Upper lobe of right lung (tissue), 1 donor: Measurements from ENCODE around the gene C2CD2L. TPM values are rescaled to one million over a fixed set of nuclear protein-coding genes. Genes with fewer than 3 reads are reported as not detected.
A peak's percentile ranks its signal among the peaks of the same experiment; 100 is the strongest.

Experiments used
- ATAC-seq: fragments of 200-7000 bp; cut with Tn5 transposase; one replicate; pipeline ENCODE4 v1.9.1; 2020; ENCODE audit warnings: mild to moderate bottlenecking, moderate library complexity
- DNase-seq: peaks from one replicate; pipeline ENCODE4 v3.0.0-alpha.2; 2020
- H3K27ac ChIP-seq: fragments of 200-600 bp; one replicate; pipeline ENCODE4 v1.8.0; 2022
- H3K27me3 ChIP-seq: fragments of 200-600 bp; one replicate; pipeline ENCODE4 v1.8.0; 2022; ENCODE audit warnings: mild to moderate bottlenecking
- H3K36me3 ChIP-seq: fragments of 200-600 bp; one replicate; pipeline ENCODE4 v1.8.0; 2022
- H3K4me1 ChIP-seq: fragments of 200-600 bp; one replicate; pipeline ENCODE4 v1.8.0; 2022
- H3K4me3 ChIP-seq: fragments of 200-600 bp; one replicate; pipeline ENCODE4 v1.8.0; 2022; ENCODE audit warnings: mild to moderate bottlenecking
- H3K9me3 ChIP-seq: fragments of 200-600 bp; one replicate; pipeline ENCODE4 v1.8.0; 2022
- intact Hi-C: fragments of 100-400 bp; cut with DNase I; formaldehyde crosslinking; loops from one replicate; pipeline ENCODE4 v1.11.0; 2022
- total RNA-seq: library from RNA; stranded (reverse); fragmentation: NEBNext Ultra II Directional; extraction: Animal tissue kit (Norgen Biotek cat#: 25700); gene quantifications from one replicate; pipeline ENCODE4 v1.2.1, GENCODE V29; 2021
- TF ChIP-seq, protein P1 (sequence below): fragments of 200-600 bp; IDR thresholded peaks from one replicate; pipeline ENCODE4 v1.8.0; 2022; ENCODE audit warnings: antibody characterized with exemption
- donor health status: DM: no; HTN: yes; CAD: no; lungs with severe emphysema.

Gene C2CD2L
- total RNA-seq, 1 donor from 2014 or later: 20.3 TPM

DNA sequence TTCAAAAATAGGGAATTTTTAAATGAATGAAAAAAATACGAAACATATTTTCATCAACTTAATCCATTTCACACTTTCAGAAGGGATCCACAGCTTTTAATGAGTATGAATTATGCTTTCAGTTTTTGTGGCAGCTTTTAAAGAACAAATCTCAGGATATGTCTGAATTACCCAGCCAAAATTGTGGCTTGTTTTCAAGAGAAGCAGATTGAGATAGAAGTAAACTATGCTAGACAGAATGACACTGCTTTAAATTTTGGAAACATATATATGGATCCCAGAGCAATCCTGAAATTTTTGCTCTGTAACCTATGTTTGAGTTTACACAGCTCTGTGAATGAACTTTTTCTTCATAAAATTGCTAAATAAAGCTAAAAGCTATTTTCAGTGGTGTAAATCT is 11.8 kb downstream of the C2CD2L start:
- Histone ChIP-seq H3K27ac (no peak overlapping the region), H3K9me3 (no peaks in the 10 kb centered on the region), H3K4me3 (no peak overlapping the region), H3K4me1 (peaks cover 12% of the 10 kb centered on the region), H3K36me3 (peaks cover 31% of the 10 kb centered on the region), H3K27me3 (no peaks in the 10 kb centered on the region)
- ATAC-seq (no peak), DNase-seq (no peak)
- intact Hi-C loops: no loop called here
- TF ChIP-seq, protein P1, sequence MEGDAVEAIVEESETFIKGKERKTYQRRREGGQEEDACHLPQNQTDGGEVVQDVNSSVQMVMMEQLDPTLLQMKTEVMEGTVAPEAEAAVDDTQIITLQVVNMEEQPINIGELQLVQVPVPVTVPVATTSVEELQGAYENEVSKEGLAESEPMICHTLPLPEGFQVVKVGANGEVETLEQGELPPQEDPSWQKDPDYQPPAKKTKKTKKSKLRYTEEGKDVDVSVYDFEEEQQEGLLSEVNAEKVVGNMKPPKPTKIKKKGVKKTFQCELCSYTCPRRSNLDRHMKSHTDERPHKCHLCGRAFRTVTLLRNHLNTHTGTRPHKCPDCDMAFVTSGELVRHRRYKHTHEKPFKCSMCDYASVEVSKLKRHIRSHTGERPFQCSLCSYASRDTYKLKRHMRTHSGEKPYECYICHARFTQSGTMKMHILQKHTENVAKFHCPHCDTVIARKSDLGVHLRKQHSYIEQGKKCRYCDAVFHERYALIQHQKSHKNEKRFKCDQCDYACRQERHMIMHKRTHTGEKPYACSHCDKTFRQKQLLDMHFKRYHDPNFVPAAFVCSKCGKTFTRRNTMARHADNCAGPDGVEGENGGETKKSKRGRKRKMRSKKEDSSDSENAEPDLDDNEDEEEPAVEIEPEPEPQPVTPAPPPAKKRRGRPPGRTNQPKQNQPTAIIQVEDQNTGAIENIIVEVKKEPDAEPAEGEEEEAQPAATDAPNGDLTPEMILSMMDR: no peak

DNA sequence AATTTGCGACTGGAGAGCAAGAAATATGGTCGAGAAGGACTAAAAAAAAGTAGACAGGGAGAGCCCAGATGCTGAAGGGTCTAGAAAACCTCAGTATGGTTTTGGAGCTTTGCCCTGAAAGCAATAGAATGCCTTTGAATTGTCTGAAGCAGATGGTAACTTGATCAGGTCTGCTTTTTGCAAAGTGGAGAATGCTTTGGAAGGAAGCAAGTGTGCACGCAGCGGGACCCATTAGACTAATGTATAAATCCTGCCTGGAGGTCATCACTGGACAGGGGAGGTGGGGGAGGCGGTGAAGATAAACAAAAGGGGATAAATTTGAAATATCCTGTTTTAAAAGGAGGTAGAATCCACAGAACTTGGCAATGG is 13.5 kb downstream of the C2CD2L start:
- ATAC-seq (no peak), DNase-seq (no peak)
- no peaks in the 10 kb centered on the region for H3K27me3 ChIP-seq
- peak overlapping the region; percentile 71 for H3K4me3 ChIP-seq
- TF ChIP-seq, protein P1: no peak
- H3K36me3 ChIP-seq: peaks cover 29% of the 10 kb centered on the region
- H3K4me1 ChIP-seq: peaks cover 12% of the 10 kb centered on the region
- intact Hi-C loops: loop anchor here (2.0 kb wide), 1 partner anchor 14 kb away; the partner anchor contains the start of gene C2CD2L
- no peaks in the 10 kb centered on the region for H3K9me3 ChIP-seq
- peak overlapping the region; percentile 85 for H3K27ac ChIP-seq

DNA sequence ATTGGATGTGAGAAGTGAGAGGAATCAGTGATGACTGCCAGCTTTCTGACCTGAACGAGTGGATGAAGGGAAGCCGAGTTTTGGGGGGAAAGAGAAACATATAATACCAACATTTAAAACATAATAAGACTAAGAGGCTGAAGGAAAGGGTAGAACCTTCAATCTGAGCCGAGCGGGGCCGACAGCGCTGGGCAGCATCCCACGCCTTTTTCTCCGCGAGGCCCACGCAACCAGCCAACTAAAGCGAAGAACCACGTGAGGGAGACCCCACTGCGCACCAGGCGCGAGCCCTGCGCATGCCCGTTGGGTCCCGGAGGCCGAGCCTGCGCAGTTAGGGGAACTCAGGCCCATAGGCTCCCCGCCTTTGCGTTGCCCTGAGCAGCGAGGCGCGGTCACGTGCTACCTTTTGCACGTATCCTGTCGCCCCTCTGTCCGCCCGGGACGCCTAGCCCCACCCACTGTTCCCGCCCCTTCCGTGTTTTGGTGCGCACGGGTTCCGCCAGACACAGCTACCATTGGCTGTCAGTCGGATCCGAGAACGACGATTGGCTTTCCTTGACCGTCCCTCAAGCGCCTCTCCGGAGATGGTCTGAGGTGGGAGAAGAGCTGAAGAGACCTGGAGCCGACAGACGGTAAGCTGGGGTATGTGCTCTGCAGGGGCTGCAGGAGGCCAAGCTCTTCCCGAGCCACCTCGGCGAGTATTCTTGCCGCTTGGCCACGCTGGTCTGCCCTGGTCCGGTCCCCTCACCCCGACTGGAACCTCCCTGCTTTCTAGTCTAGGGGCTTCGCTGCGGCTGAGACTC is 14.1 kb downstream of the C2CD2L start, which contains the start of gene HINFP:
HINFP (plus strand) TSS at position 573 of the 803 bp plus-strand sequence. CDS start 5,365 bp downstream, outside the sequence.
- peak within 1 kb of the TSS; percentile 71 for H3K4me3 ChIP-seq
- H3K4me1 ChIP-seq: peaks cover 12% of the 10 kb centered on the region
- DNase-seq: peak; percentile 100
- peak within 1 kb of the TSS; percentile 85 for H3K27ac ChIP-seq
- TF ChIP-seq, protein P1: no peak
- H3K36me3 ChIP-seq: peaks cover 23% of the 10 kb centered on the region
- intact Hi-C loops: loop anchor here (2.0 kb wide), 1 partner anchor 14 kb away; the partner anchor contains the start of gene C2CD2L
- H3K27me3 ChIP-seq: no peaks in the 10 kb centered on the region
- ATAC-seq: peak; percentile 99
- H3K9me3 ChIP-seq: no peaks in the 10 kb centered on the region

DNA sequence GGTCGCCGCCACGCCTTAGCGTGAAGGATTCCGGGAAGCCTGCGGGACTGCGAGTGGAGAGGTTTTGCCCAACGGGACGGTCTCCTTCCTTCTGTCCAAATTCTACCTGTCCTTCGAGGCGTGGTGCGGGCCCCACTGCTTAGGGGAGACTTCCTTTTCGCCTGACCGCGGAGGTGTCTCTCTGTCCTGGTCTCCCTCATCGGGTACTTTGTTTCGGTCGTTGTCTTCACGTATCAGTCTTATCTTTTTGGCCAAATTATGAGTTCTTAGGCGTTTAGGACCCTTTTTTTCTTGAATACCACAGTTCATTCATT is 14.6 kb downstream of the C2CD2L start:
- ATAC-seq: no peak

DNA sequence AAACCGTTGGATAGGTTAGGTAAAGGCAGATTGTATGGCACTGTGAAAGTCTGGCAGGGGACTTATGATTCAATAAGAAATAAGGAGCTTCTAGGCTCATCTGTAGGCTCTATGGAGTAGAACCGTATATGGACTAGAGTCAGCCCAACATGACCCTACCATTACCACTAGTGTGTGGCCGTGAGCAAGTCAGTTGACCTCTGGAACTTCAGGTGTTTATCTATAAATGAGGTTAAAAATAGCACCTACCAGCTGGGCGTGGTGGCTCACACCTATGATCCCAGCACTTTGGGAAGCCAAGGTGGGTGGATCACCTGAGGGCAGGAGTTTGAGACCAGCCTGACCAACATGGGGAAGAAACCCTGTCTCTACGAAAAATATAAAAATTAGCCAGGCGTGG is 18.7 kb downstream of the C2CD2L start:
- H3K36me3 ChIP-seq: peaks cover 44% of the 10 kb centered on the region
- intact Hi-C loops: no loop called here
- TF ChIP-seq, protein P1: no peak
- H3K27me3 ChIP-seq: no peaks in the 10 kb centered on the region
- H3K27ac ChIP-seq: no peak overlapping the region
- DNase-seq: no peak
- ATAC-seq: no peak
- H3K4me3 ChIP-seq: no peak overlapping the region
- H3K4me1 ChIP-seq: peaks cover 10% of the 10 kb centered on the region
- H3K9me3 ChIP-seq: no peaks in the 10 kb centered on the region

More for the DNA sequence above, 14.6 kb downstream of the C2CD2L start:
- H3K9me3 ChIP-seq: no peaks in the 10 kb centered on the region
- H3K27me3 ChIP-seq: no peaks in the 10 kb centered on the region
- H3K36me3 ChIP-seq: peaks cover 18% of the 10 kb centered on the region
- intact Hi-C loops: loop anchor here (2.0 kb wide), 1 partner anchor 15 kb away; the partner anchor contains the start of gene C2CD2L
- DNase-seq: no peak
- peak overlapping the region; percentile 71 for H3K4me3 ChIP-seq
- H3K4me1 ChIP-seq: peaks cover 14% of the 10 kb centered on the region
- peak overlapping the region; percentile 70 for H3K27ac ChIP-seq
- TF ChIP-seq, protein P1: no peak
